HEK293 (cell line): ENCODE results near the gene SPNS1.

Source experiments
- CTCF ChIA-PET: fragments of 350-600 bp; formaldehyde crosslinking; extraction: SDS; loops from one replicate; lab custom pipeline; 2021; ENCODE audit warnings: antibody characterized with exemption; lab: Yijun Ruan, JAX
- POLR2A ChIA-PET: fragments of 300-600 bp; formaldehyde crosslinking; extraction: SDS; loops from one replicate; lab custom pipeline; 2020; ENCODE audit warnings: antibody characterized with exemption, inconsistent platforms; lab: Yijun Ruan, JAX
- H3K27ac ChIP-seq: fragments of 200-500 bp; sonication (Bioruptor generic); 2 replicates; pipeline ENCODE4 v1.5.1; 2014; ENCODE audit warnings: low read depth, low read length, control low read depth, inconsistent platforms; ENCODE audit errors: extremely low read depth
- H3K36me3 ChIP-seq, 2 experiments: fragments of 200-500 bp in 1 of 2; sonication (Bioruptor generic) in 1 of 2; 1 replicate in 1 of 2; 2 replicates in 1 of 2; pipeline ENCODE4 v1.5.1; 2014 to 2017; ENCODE audit warnings: inconsistent platforms in 2 of 2, low read length in 2 of 2; ENCODE audit not compliant: control insufficient read depth in 2 of 2, insufficient read depth in 1 of 2
- H3K4me1 ChIP-seq: fragments of 200-500 bp; sonication (Bioruptor generic); 2 replicates; pipeline ENCODE4 v1.5.1; 2014; ENCODE audit warnings: mild to moderate bottlenecking, low read length, inconsistent platforms; ENCODE audit not compliant: control insufficient read depth, insufficient read depth
- H3K4me3 ChIP-seq: 2 replicates; pipeline ENCODE4 v1.5.1; 2011; ENCODE audit warnings: low read depth, mild to moderate bottlenecking, control low read depth, low read length, moderate library complexity
- H3K9me3 ChIP-seq: fragments of 200-500 bp; sonication (Bioruptor generic); 2 replicates; pipeline ENCODE4 v1.5.1; 2014; ENCODE audit warnings: low read depth, low read length, inconsistent platforms; ENCODE audit not compliant: control insufficient read depth, insufficient read depth
- GLIS1 ChIP-seq: fragments of 450-650 bp; formaldehyde crosslinking; IDR thresholded peaks from 2 replicates; pipeline ENCODE4 v1.5.1; 2016; ENCODE audit warnings: missing biosample characterization, missing genetic modification characterization
- KLF16 ChIP-seq: fragments of 450-650 bp; formaldehyde crosslinking; IDR thresholded peaks from 2 replicates; pipeline ENCODE4 v1.5.1; 2017; ENCODE audit warnings: missing biosample characterization, missing genetic modification characterization
- PRDM1 ChIP-seq: fragments of 450-650 bp; formaldehyde crosslinking; IDR thresholded peaks from 2 replicates; pipeline ENCODE4; 2016; ENCODE audit warnings: missing biosample characterization, missing genetic modification characterization
- PRDM2 ChIP-seq: fragments of 450-650 bp; formaldehyde crosslinking; IDR thresholded peaks from 2 replicates; pipeline ENCODE4 v1.5.1; 2016; ENCODE audit warnings: missing biosample characterization, missing genetic modification characterization, borderline replicate concordance
- PRDM6 ChIP-seq: fragments of 450-650 bp; formaldehyde crosslinking; IDR thresholded peaks from 2 replicates; pipeline ENCODE4 v1.5.1; 2017; ENCODE audit warnings: missing biosample characterization, missing genetic modification characterization
- SALL2 ChIP-seq: fragments of 450-650 bp; formaldehyde crosslinking; IDR thresholded peaks from 2 replicates; pipeline ENCODE4 v1.5.0; 2017; ENCODE audit warnings: missing biosample characterization, mild to moderate bottlenecking, missing genetic modification characterization, borderline replicate concordance
- TRIM28 ChIP-seq: IDR thresholded peaks from 2 replicates; pipeline ENCODE4 v1.6.1; 2011; ENCODE audit warnings: low read length, control low read depth, borderline replicate concordance
- ZEB2 ChIP-seq: fragments of 450-650 bp; formaldehyde crosslinking; IDR thresholded peaks from 2 replicates; pipeline ENCODE4 v1.5.1; 2016; ENCODE audit warnings: missing biosample characterization, missing genetic modification characterization
- ZFP69B ChIP-seq: fragments of 450-650 bp; formaldehyde crosslinking; IDR thresholded peaks from 2 replicates; pipeline ENCODE4 v1.5.1; 2016; ENCODE audit warnings: missing biosample characterization, missing genetic modification characterization
- ZNF16 ChIP-seq: fragments of 450-650 bp; formaldehyde crosslinking; IDR thresholded peaks from 2 replicates; pipeline ENCODE4 v1.5.1; 2016; ENCODE audit warnings: low read depth, missing biosample characterization, missing genetic modification characterization
- ZNF175 ChIP-seq: fragments of 450-650 bp; formaldehyde crosslinking; IDR thresholded peaks from 2 replicates; pipeline ENCODE4 v1.5.1; 2016; ENCODE audit warnings: missing biosample characterization, missing genetic modification characterization
- ZNF221 ChIP-seq: fragments of 450-650 bp; formaldehyde crosslinking; IDR thresholded peaks from 2 replicates; pipeline ENCODE4 v1.5.1; 2017; ENCODE audit warnings: missing biosample characterization, missing genetic modification characterization, borderline replicate concordance
- ZNF223 ChIP-seq: fragments of 450-650 bp; formaldehyde crosslinking; IDR thresholded peaks from 2 replicates; pipeline ENCODE4 v1.5.1; 2016; ENCODE audit warnings: missing biosample characterization, missing genetic modification characterization
- ZNF558 ChIP-seq: fragments of 450-650 bp; formaldehyde crosslinking; IDR thresholded peaks from 2 replicates; pipeline ENCODE4 v1.5.1; 2016; ENCODE audit warnings: missing biosample characterization, missing genetic modification characterization
- ZNF561 ChIP-seq: fragments of 450-650 bp; IDR thresholded peaks from 2 replicates; pipeline ENCODE4 v1.5.1; 2018; ENCODE audit warnings: missing biosample characterization, missing genetic modification characterization, borderline replicate concordance
- ZNF664 ChIP-seq: fragments of 450-650 bp; formaldehyde crosslinking; IDR thresholded peaks from 2 replicates; pipeline ENCODE4 v1.5.1; 2016; ENCODE audit warnings: missing biosample characterization, missing genetic modification characterization
- ZNF768 ChIP-seq: fragments of 450-650 bp; formaldehyde crosslinking; IDR thresholded peaks from 2 replicates; pipeline ENCODE4 v1.5.1; 2018; ENCODE audit warnings: missing biosample characterization, mild to moderate bottlenecking, missing genetic modification characterization
- ZSCAN16 ChIP-seq: fragments of 450-650 bp; formaldehyde crosslinking; IDR thresholded peaks from 2 replicates; pipeline ENCODE4 v1.5.1; 2016; ENCODE audit warnings: missing biosample characterization, missing genetic modification characterization
- TF ChIP-seq, protein P1 (sequence below): fragments of 450-650 bp; formaldehyde crosslinking; IDR thresholded peaks from 2 replicates; pipeline ENCODE4 v1.5.1; 2016; ENCODE audit warnings: missing biosample characterization, missing genetic modification characterization
- TF ChIP-seq, protein P2 (sequence below): IDR thresholded peaks from 2 replicates; pipeline ENCODE4 v1.6.1; 2011; ENCODE audit warnings: mild to moderate bottlenecking, low read depth, low read length, borderline replicate concordance

SPNS1 gene

GRCh38 chr16:29023279-29024277, 49.0 kb downstream of the SPNS1 start:
- POLR2A ChIA-PET, result no interaction called here
- H3K9me3 ChIP-seq, result no peaks in the 10 kb centered on the region
- H3K36me3 ChIP-seq, result no peaks in the 10 kb centered on the region
- H3K27ac ChIP-seq, result no peak overlapping the region
- CTCF ChIA-PET, result interaction anchor here (1.1 kb wide), 1 partner anchor 78 kb away, joined by 3 read pairs; no protein-coding TSS in a partner anchor
- no peak overlapping the region for H3K4me3 ChIP-seq
- TF ChIP-seq SALL2, result no peak
- TF ChIP-seq ZNF664 (tag by site-specific recombination), result peak; percentile 54; the same call in 1 of the 2 replicates
- H3K4me1 ChIP-seq, result no peaks in the 10 kb centered on the region

GRCh38 chr16:29024278-29024677, 49.7 kb downstream of the SPNS1 start:
- TF ChIP-seq PRDM6 (tag by site-specific recombination) (no peak), ZNF223 (tag by site-specific recombination) (no peak)
- CTCF ChIA-PET, result no interaction called here
- POLR2A ChIA-PET, result no interaction called here

GRCh38 chr16:29025218-29025617, 50.6 kb downstream of the SPNS1 start:
- Histone ChIP-seq H3K4me1 (no peaks in the 10 kb centered on the region), H3K27ac (no peak overlapping the region), H3K36me3 (no peaks in the 10 kb centered on the region), H3K4me3 (no peak overlapping the region), H3K9me3 (no peaks in the 10 kb centered on the region)
- CTCF ChIA-PET, result no interaction called here
- POLR2A ChIA-PET, result no interaction called here
- TF ChIP-seq, protein P1, sequence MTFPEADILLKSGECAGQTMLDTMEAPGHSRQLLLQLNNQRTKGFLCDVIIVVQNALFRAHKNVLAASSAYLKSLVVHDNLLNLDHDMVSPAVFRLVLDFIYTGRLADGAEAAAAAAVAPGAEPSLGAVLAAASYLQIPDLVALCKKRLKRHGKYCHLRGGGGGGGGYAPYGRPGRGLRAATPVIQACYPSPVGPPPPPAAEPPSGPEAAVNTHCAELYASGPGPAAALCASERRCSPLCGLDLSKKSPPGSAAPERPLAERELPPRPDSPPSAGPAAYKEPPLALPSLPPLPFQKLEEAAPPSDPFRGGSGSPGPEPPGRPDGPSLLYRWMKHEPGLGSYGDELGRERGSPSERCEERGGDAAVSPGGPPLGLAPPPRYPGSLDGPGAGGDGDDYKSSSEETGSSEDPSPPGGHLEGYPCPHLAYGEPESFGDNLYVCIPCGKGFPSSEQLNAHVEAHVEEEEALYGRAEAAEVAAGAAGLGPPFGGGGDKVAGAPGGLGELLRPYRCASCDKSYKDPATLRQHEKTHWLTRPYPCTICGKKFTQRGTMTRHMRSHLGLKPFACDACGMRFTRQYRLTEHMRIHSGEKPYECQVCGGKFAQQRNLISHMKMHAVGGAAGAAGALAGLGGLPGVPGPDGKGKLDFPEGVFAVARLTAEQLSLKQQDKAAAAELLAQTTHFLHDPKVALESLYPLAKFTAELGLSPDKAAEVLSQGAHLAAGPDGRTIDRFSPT (tag by site-specific recombination), result no peak
- TF ChIP-seq, protein P2, sequence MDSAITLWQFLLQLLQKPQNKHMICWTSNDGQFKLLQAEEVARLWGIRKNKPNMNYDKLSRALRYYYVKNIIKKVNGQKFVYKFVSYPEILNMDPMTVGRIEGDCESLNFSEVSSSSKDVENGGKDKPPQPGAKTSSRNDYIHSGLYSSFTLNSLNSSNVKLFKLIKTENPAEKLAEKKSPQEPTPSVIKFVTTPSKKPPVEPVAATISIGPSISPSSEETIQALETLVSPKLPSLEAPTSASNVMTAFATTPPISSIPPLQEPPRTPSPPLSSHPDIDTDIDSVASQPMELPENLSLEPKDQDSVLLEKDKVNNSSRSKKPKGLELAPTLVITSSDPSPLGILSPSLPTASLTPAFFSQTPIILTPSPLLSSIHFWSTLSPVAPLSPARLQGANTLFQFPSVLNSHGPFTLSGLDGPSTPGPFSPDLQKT, result no peak
- no peak for TF ChIP-seq PRDM2 (tag by site-specific recombination)
- TF ChIP-seq ZNF561, result no peak
- TF ChIP-seq ZNF558 (tag by site-specific recombination), result no peak
- TF ChIP-seq KLF16 (tag by site-specific recombination), result no peak
- no peak for TF ChIP-seq ZNF175 (tag by site-specific recombination)
- no peak for TF ChIP-seq GLIS1
- no peak for TF ChIP-seq TRIM28
- TF ChIP-seq PRDM1, result no peak
- no peak for TF ChIP-seq ZEB2 (tag by site-specific recombination)
- no peak for TF ChIP-seq ZSCAN16 (tag by site-specific recombination)
- no peak for TF ChIP-seq ZNF768 (tag by site-specific recombination)
- no peak for TF ChIP-seq ZFP69B (tag by site-specific recombination)
- no peak for TF ChIP-seq ZNF221 (tag by site-specific recombination)
- no peak for TF ChIP-seq ZNF16

More at GRCh38 chr16:29024278-29024677, 49.7 kb downstream of the SPNS1 start:
- Histone ChIP-seq H3K4me3 (no peak overlapping the region), H3K9me3 (no peaks in the 10 kb centered on the region), H3K36me3 (no peaks in the 10 kb centered on the region), H3K4me1 (no peaks in the 10 kb centered on the region), H3K27ac (no peak overlapping the region)
